ENCODE results near the gene FKBP8.
A peak's percentile ranks its signal among the peaks of the same experiment; 100 is the strongest.
"Not testable (repeated sequence)": the region's sequence is repeated elsewhere in the genome, so short reads cannot be mapped to it uniquely, and the experiment has no call there.

FKBP8 gene

GRCh38 chr19:18558202-18558555, 14.8 kb upstream of the FKBP8 start:
- no peak for DNase-seq

DNA sequence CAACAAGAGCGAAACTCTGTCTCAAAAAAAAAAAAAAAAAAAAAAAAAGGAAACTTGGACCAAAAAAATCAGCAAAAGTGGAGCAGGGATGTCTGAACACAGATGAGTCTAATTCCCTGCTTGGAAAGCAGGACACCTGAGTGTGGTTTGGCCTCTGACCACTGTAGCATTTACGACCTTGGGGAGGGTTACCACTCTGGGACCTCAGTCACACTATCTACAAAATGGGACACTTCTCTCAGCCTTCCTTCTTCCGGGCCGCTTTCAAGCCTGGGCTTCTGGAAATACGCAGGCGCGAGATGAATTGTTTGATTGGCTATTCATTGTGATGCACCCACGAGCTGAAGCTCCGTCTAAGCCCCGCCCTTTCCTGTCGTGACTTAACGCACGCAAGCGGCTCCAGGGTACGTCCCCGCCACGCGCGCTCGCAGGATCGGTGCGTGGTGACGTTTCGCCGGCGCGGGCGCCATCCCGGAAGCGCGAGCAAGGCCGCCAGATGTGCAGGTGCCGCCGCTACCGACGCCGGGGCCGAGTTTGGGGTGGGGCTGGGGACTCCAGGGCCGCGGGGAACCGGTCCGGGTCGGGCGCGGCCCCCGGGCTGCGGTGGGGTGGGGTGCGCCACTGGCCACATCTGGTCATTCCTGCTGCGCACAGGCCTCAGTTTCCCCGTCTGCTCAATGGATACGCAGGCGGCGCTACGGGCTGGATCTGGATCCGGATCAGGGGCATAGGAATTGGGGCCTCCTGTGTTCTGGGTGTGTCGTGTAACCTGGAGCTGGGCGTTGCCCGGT, 14.2 kb upstream of the FKBP8 start, which contains the start of gene KXD1:
Gene KXD1, plus strand, starts transcription at position 460 of the 791 bp plus-strand sequence. CDS start 4,187 bp downstream, outside the sequence.
- DNase-seq, result peak; percentile 95

- no peak for DNase-seq
These were observed 8.3 kb upstream of the FKBP8 start for GRCh38 chr19:18551631-18552030.

GRCh38 chr19:18543814-18544475, 572 bp upstream of the FKBP8 start:
- DNase-seq, result no peak

DNA sequence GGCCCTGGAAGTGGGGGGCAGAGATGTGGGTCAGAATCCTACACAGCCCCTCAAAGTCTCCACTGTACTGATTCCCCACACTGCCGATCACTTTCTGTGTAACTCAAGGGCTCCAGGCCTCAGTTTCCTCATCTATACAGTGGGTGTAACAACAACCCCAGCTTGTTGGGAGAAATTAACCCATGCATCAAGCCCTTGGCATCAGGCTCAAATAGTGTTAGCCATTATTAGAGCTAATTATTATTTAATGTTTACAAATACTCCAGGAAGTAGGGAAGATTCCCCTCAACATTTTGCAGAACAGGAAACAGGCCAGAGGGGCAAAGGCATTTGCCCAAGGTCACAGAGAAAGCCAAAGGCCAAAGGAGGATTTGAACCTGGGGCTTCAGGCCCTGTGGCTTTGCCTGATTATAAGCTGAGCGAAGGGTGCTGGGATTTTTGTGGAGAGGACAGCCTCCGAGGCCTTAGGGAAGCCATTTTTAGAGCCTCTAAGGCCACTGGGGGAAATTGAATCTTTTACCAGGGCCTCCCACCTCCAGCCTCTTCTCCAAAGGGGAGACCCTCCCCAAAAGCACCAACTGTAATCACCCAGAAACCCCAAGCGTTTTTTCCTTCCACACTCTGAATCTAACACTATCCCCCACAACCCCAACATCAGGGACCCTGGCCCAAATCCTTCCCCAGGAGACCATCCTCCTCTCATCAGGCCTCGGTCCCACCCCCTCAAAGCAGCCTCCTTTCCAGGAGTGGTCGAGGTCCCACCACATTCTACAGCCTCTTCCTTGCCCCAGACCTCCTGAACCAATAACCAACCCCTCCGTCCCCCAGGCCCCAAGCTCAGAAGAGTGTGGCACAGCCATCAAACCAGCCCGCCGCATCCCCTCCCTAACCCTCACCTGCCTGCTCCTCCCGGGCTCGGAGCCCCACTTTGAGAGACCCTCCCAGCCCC, 1.1 kb downstream of the FKBP8 start:
- no peak for DNase-seq

GRCh38 chr19:18541258-18541991, 1.9 kb downstream of the FKBP8 start:
- no peak for DNase-seq

DNA sequence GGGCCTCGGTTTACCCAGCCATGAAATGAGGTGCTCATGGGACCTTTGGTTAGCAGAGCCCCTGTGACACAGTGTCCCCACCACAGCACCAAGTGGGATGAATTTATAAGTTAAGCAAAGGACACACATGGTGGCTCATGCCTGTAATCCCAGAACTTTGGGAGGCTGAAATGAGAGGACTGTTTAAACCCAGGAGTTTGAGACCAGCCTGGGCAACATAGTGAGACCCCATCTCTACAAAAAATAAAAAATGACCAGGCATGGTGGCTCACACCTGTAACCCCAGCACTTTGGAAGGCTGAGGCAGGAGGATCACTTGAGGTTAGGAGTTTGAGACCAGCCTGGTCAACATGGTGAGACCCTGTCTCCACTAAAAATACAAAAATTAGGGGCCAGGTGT, 3.2 kb downstream of the FKBP8 start:
- DNase-seq, result not testable (repeated sequence)

GRCh38 chr19:18539372-18539771, 4.0 kb downstream of the FKBP8 start:
- DNase-seq, result no peak

GRCh38 chr19:18538115-18538514, 5.3 kb downstream of the FKBP8 start:
- DNase-seq, result no peak

DNA sequence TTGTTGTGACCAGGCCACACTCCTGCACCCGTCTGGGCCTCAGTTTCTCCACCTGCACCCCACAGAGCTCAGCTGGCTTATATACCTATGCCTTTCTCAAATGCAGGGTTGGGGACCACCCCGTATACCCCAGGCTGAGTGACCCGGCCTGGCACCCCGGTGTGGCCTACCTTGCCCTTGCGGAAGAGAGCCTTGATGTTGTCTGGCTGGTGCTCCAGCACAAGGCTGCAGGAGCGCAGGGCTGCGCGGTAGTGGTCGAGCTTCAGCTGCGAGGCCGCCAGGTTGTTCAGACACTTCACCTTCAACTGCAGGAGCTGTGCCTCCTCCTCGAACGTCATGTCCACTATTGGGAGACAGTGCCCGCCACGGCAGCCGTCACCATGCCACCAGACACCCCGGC, 5.9 kb downstream of the FKBP8 start:
- no peak for DNase-seq

- DNase-seq, result no peak
These were observed 6.9 kb downstream of the FKBP8 start for GRCh38 chr19:18536475-18536874.

DNA sequence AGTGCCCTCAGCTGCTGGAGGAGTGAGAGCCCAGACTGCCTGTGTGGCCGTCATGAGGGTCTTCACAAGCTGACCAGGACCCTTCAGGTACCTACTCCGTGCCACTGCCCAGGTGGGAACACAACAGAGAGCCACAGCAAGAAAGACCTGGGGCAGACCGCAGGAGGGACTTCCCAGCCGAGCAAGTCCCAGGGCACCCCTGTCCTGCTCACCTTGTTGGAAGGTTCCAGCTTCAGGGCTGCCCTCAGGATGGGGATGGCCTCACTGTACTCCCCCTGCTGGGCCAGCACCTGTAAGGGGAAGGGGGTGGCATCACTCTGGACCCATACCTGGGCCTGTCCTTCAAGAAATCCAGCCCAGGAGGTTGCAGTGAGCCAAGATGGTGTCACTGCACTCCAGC, 10.3 kb downstream of the FKBP8 start:
- DNase-seq, result no peak

DNA sequence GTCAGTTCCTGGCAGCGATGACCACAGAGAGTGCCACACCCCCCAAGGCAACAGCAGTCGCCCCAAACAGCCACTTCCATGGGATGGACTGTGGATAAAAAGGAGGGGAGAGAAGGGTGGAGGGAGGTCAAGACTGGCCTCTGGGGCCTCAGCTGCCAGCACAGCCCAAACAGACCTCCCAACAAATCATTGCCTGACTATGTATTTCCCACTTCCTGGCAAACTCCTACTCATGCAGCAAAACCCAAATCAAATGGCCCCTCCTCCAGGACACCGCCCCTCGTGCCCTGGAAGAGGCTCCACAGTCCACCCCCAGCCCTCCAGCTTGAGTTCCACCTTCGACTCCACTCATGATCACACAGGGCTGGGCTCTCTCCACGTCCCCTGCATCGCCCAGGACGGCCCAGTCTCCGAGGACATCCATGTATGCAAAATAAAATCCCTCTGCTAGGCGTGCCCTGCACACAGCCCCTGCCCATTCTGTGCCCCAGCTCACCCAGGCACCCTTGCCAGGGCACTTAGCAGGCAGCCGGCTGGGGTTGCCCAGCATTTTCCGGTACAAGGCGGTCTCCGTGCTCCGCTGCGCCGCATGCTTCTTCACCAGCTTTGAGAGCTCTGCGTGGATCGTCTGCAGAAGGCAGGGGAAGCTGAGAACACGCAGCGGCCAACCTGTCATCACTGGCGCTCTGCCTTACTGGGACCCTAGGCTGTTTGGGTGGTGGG, 11.0 kb downstream of the FKBP8 start:
- DNase-seq, result no peak

DNA sequence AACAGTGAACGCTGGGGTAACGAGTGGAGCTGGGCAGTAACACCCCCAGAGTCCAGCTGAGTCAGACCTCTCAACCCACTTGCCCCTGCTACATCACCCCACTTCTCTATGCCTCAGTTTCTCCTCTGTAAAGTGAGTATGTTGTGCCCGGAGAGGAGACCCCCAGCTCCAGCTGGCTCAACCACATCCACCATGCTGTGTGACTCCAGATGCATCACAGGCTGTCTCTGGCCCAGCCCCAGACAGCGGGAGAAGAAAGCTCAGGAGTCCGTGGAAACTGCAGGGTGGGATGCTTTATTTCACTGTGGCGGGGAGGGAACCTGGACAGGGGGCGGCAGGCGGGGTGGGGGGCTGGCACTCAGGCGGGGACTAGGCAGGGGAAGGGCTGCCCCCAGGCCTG, 11.9 kb downstream of the FKBP8 start:
- DNase-seq, result no peak

- peak; percentile 45 for DNase-seq
These were observed 13.6 kb downstream of the FKBP8 start for GRCh38 chr19:18529782-18530181.

GRCh38 chr19:18526316-18526715, 17.1 kb downstream of the FKBP8 start:
- no peak for DNase-seq

DNA sequence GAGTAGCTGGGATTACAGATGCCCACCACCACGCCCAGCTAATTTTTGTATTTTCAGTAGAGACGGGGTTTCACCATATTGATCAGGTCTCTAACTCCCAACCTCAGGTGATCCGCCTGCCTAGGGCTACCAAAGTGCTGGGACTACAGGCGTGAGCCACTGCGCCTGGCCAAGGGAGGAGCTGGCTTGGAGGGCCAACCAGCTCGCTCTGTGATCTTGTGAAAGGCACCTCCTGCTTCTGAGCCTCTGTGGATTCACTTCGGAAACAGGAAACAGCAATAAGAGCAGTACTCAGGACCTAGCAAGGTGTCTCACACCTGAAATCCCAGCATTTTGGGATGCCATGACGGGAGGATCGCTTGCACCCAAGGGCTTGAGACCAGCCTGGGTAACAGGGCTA, 19.5 kb downstream of the FKBP8 start:
- DNase-seq, result no peak

GRCh38 chr19:18522862-18523440, 20.4 kb downstream of the FKBP8 start:
- DNase-seq, result not testable (repeated sequence)

GRCh38 chr19:18522124-18522861, 21.1 kb downstream of the FKBP8 start:
- peak; percentile 99 for DNase-seq

GRCh38 chr19:18521692-18522123, 21.7 kb downstream of the FKBP8 start, which contains the start of gene ELL:
Gene ELL, minus strand, starts transcription at chr19:18522070. Its CDS starts 15 bp downstream, at chr19:18522055.
- DNase-seq, result no peak
